ENCODE results near the gene SEC14L1.

Gene SEC14L1

GRCh38 chr17:77178563-77178962, 37.8 kb downstream of the SEC14L1 start:
- DNase-seq = no peak
- Mint-ChIP-seq H3K4me3 (no peak overlapping the region), H3K27ac (no peak overlapping the region), H3K4me1 (ENCODE audit: low read depth) (peaks cover 49% of the 10 kb centered on the region), H3K36me3 (ENCODE audit: low read depth) (peaks cover 30% of the 10 kb centered on the region), H3K27me3 (no peaks in the 10 kb centered on the region), H3K9me3 (peaks cover 14% of the 10 kb centered on the region)

DNA sequence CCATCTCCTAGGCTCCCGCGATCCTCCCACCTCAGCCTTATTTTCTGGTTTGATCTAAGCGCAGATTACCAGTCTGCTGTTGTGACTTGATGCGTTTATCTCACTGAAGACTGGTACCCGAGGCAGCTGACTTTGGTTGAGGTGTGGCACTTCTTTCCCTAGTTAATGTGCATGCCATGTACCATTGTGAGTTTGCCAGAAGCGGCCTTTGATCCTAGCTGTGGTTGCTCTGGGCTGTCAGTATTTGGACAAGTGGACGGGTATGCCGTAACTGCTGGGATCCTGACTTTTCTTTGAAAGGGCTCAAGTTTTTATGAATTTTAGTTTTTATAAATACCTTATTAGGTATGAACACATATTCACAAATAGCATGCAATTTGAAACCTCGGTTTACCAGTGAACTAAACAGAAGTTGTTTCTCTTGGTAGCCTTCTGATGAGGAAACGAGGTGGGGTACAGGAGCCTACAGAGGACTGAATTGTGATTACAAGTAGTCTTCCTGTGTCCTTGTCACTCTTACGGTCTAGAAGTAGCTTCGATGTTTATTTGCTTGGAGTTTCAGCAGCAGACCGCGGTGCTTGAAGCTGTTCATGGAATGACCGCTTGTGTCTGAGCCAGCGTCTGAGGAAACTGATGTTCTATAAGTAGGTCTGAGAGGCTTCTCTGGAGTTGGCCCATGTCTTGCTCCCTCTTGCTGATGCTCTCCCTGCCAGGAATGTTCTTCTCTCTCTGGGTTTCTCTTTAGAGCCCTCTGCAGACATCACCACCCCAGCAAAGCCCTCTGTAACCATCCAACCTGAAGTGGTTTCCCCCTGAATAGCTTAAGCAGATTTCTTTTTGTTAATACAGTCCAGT, 40.0 kb downstream of the SEC14L1 start:
- peak overlapping the region; percentile 72 for H3K27ac Mint-ChIP-seq
- H3K9me3 Mint-ChIP-seq = no peaks in the 10 kb centered on the region
- no peaks in the 10 kb centered on the region for H3K27me3 Mint-ChIP-seq
- no peak overlapping the region for H3K4me3 Mint-ChIP-seq
- H3K4me1 Mint-ChIP-seq (ENCODE audit: low read depth) = peaks cover 51% of the 10 kb centered on the region
- DNase-seq = no peak
- H3K36me3 Mint-ChIP-seq (ENCODE audit: low read depth) = peaks cover 11% of the 10 kb centered on the region

DNA sequence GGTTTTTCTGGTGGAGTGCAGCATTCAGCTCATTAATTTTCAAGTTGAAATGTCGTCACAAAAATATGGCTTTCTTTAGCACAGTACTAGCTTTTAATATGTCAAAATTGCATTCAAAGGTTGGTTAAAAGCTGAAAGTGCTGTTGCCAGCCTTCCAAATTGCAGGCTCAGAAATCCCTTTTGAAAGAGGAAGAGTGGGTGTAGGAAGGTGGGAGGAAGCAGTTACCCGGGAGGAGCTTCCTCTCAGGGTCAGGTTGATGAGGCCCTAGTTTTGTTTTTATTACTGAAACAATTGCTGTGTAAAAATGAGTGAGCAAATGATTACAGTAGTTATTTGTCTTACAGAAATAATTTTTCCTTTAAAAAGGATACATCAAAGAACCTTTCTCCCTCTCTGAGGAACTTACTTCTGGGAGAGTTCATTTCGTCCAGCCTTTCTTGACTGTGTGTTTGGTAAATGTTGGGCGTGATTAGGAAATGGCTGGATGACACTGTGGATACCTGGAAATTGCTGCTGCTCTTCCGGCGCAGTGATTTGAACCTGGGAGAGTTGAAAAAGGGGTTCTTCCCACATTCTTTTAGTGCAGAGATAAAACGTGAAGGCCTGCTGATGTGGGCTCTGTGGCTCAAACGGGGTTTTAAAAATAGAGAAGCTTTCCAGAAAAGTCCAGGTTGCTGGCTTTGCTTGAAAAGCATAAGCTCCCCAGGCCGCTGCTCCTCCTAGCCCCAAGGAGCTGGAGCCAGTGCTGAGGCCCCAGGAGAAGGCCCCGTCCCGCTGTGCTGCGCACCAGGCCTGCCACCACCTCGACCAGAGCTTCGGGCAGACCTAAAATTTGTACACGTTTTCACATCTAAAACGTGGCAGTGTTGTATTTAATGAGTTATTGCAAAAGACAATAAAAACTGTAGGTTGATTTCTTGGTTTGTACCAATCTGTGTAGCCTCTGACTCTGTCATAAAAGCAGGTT, 41.7 kb downstream of the SEC14L1 start:
- Mint-ChIP-seq H3K9me3 (no peaks in the 10 kb centered on the region), H3K27ac (peak overlapping the region; percentile 91), H3K4me3 (peak overlapping the region; percentile 63), H3K4me1 (ENCODE audit: low read depth) (peaks cover 50% of the 10 kb centered on the region), H3K36me3 (ENCODE audit: low read depth) (peaks cover 5% of the 10 kb centered on the region), H3K27me3 (no peaks in the 10 kb centered on the region)
- DNase-seq = no peak

DNA sequence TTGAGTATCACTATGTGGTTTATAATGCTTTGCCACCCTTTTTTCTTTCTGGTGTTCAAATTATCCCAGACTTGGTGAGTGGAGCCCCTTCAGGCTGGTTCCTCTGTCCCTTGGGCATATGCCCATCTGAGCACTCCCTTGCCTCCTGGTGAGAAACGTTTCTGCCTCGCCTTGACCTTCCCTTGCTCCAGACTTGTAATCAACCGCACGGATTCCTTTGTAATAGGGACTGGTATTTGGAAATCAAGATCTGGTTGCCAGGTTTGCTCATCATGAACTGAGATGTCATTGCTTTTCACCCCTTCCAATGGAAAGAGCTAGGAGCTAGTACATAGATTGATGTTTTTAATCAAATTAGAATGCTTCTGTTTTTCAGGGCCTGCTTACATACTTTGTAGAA, 43.7 kb downstream of the SEC14L1 start:
- no peak for DNase-seq
- H3K9me3 Mint-ChIP-seq = no peaks in the 10 kb centered on the region
- H3K36me3 Mint-ChIP-seq (ENCODE audit: low read depth) = peaks cover 5% of the 10 kb centered on the region
- H3K4me1 Mint-ChIP-seq (ENCODE audit: low read depth) = peaks cover 52% of the 10 kb centered on the region
- no peak overlapping the region for H3K27ac Mint-ChIP-seq
- H3K4me3 Mint-ChIP-seq = no peak overlapping the region
- H3K27me3 Mint-ChIP-seq = no peaks in the 10 kb centered on the region

DNA sequence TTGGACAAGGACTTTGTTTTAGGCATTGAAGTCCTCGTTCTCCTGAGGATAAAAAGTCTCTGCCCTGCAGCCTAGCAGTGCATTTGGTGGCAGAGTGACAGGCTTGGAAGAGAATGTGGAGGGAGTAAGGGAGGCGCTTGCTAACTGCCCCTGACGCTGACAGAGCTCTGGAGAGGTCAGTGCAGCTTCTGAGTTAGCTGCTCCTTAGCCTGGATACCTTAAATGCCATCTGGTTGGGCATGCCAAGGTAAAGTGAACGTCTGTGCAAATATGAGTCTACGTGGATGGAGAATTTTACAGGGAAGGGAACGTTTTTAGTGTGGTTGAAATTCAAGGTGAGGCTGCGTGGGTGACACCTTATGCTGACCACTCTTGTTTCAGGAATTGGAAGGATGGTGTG, 44.4 kb downstream of the SEC14L1 start:
- H3K36me3 Mint-ChIP-seq (ENCODE audit: low read depth) = peaks cover 7% of the 10 kb centered on the region
- H3K27me3 Mint-ChIP-seq = no peaks in the 10 kb centered on the region
- H3K9me3 Mint-ChIP-seq = no peaks in the 10 kb centered on the region
- peaks cover 57% of the 10 kb centered on the region for H3K4me1 Mint-ChIP-seq (ENCODE audit: low read depth)
- no peak for DNase-seq
- no peak overlapping the region for H3K27ac Mint-ChIP-seq
- no peak overlapping the region for H3K4me3 Mint-ChIP-seq

- peak; percentile 57 for DNase-seq
- Mint-ChIP-seq H3K4me1 (ENCODE audit: low read depth) (peaks cover 49% of the 10 kb centered on the region), H3K27ac (no peak overlapping the region)
Measured at GRCh38 chr17:77186141-77186604, 45.4 kb downstream of the SEC14L1 start.

GRCh38 chr17:77188084-77189066, 47.6 kb downstream of the SEC14L1 start:
- H3K9me3 Mint-ChIP-seq = no peaks in the 10 kb centered on the region
- peaks cover 31% of the 10 kb centered on the region for H3K4me1 Mint-ChIP-seq (ENCODE audit: low read depth)
- H3K27ac Mint-ChIP-seq = peak overlapping the region; percentile 83
- H3K4me3 Mint-ChIP-seq = peak overlapping the region; percentile 30
- DNase-seq = no peak
- H3K36me3 Mint-ChIP-seq (ENCODE audit: low read depth) = peaks cover 30% of the 10 kb centered on the region
- H3K27me3 Mint-ChIP-seq = no peaks in the 10 kb centered on the region

More at GRCh38 chr17:77186141-77186604, 45.4 kb downstream of the SEC14L1 start:
- Mint-ChIP-seq H3K4me3 (no peak overlapping the region), H3K36me3 (ENCODE audit: low read depth) (peaks cover 9% of the 10 kb centered on the region), H3K27me3 (no peaks in the 10 kb centered on the region), H3K9me3 (no peaks in the 10 kb centered on the region)

DNA sequence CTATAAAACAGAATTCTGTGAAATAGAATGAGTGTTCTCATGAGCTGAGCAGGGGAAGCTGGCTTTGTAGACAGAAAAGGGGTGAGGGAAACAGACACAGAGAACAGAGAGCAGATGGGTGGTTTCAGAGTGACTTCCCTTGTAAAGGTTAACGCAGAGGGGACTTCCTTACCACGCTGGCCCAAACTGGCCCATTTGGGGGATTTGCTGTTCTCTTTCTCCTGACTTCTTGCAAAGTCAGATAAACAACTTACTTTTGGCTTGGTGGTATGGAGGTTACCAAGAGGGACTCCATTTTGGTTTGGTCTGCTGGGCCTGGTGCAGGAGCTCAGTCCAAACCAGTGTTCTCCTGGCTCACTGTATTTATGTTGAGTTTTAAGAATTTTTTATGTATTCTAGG, 48.4 kb downstream of the SEC14L1 start:
- H3K4me3 Mint-ChIP-seq = peak overlapping the region; percentile 30

GRCh38 chr17:77190576-77190975, 49.8 kb downstream of the SEC14L1 start:
- Mint-ChIP-seq H3K36me3 (ENCODE audit: low read depth) (peaks cover 48% of the 10 kb centered on the region), H3K9me3 (no peaks in the 10 kb centered on the region), H3K27ac (no peak overlapping the region), H3K27me3 (no peaks in the 10 kb centered on the region), H3K4me3 (no peak overlapping the region), H3K4me1 (ENCODE audit: low read depth) (peaks cover 31% of the 10 kb centered on the region)
- no peak for DNase-seq

More for the DNA sequence above, 48.4 kb downstream of the SEC14L1 start:
- no peaks in the 10 kb centered on the region for H3K27me3 Mint-ChIP-seq
- no peaks in the 10 kb centered on the region for H3K9me3 Mint-ChIP-seq
- H3K36me3 Mint-ChIP-seq (ENCODE audit: low read depth) = peaks cover 38% of the 10 kb centered on the region
- DNase-seq = peak; percentile 36
- peaks cover 31% of the 10 kb centered on the region for H3K4me1 Mint-ChIP-seq (ENCODE audit: low read depth)
- H3K27ac Mint-ChIP-seq = peak overlapping the region; percentile 83

DNA sequence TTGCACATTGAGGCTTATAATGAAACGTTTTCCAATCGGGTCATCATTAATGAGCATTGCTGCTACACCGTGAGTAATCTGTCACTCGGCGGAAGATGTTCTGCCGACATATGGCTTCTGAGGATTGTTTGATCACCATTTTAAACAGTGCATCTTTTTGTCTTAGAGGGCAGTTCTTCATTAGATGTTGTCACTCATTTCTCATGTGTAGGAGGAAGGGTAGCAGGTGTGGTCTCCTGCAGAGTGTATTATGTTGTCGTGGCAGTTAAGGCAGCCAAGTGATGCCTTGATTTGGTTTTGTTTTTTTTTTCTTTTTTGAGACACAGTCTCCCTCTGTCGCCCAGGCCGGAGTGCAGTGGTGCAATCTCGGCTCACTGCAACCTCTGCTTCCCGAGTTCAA, 50.5 kb downstream of the SEC14L1 start:
- Mint-ChIP-seq H3K4me1 (ENCODE audit: low read depth) (peaks cover 31% of the 10 kb centered on the region), H3K27ac (peak overlapping the region; percentile 47), H3K36me3 (ENCODE audit: low read depth) (peaks cover 55% of the 10 kb centered on the region), H3K9me3 (no peaks in the 10 kb centered on the region), H3K4me3 (no peak overlapping the region), H3K27me3 (no peaks in the 10 kb centered on the region)
- DNase-seq = no peak

DNA sequence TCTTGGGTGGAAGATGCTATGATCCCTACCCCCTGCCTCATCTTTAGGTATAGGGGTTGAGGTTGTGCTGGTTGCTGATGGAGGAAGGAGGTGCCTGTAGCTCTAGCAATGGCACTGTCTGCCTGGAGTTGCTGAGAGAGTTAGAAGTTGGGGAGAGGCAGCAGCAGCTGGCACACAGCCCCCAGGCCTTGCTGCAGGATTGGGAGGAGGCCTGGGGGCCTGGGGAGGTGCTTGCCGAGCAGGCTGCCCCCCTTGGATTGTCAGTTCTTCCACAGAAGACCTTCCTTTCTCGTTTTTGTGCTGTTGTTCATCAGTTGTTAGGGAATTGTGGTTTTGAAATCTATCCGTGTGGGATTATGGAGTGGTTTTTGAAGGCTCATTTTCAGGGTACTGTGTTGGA, 52.9 kb downstream of the SEC14L1 start:
- Mint-ChIP-seq H3K27ac (peak overlapping the region; percentile 12), H3K4me1 (ENCODE audit: low read depth) (peaks cover 19% of the 10 kb centered on the region), H3K9me3 (no peaks in the 10 kb centered on the region), H3K27me3 (no peaks in the 10 kb centered on the region), H3K4me3 (no peak overlapping the region), H3K36me3 (ENCODE audit: low read depth) (peaks cover 78% of the 10 kb centered on the region)
- peak; percentile 8 for DNase-seq

DNA sequence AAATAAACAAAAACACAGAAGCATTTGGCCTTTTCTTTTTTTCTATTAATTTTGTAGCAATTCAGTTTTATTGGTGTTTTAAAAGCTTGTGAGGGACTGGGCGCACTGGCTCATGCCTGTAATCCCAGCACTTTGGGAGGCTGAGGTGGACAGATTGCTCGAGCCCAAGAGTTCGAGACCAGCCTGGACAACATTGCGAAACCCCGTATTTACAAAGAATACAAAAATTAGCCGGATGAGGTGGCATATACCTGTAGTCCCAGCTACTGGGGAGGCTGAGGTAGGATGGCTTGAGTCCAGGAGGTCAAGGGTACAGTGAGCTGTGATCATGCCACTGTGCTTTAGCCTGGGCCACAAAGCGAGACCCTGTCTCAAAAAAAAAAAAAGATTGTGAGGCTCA, 53.4 kb downstream of the SEC14L1 start:
- no peak overlapping the region for H3K27ac Mint-ChIP-seq
- no peaks in the 10 kb centered on the region for H3K9me3 Mint-ChIP-seq
- no peak for DNase-seq
- H3K4me3 Mint-ChIP-seq = no peak overlapping the region
- no peaks in the 10 kb centered on the region for H3K27me3 Mint-ChIP-seq
- peaks cover 14% of the 10 kb centered on the region for H3K4me1 Mint-ChIP-seq (ENCODE audit: low read depth)
- H3K36me3 Mint-ChIP-seq (ENCODE audit: low read depth) = peaks cover 83% of the 10 kb centered on the region

- Mint-ChIP-seq H3K27ac (no peak overlapping the region), H3K27me3 (no peaks in the 10 kb centered on the region), H3K4me3 (no peak overlapping the region), H3K4me1 (ENCODE audit: low read depth) (peaks cover 6% of the 10 kb centered on the region), H3K9me3 (no peaks in the 10 kb centered on the region), H3K36me3 (ENCODE audit: low read depth) (peaks cover 91% of the 10 kb centered on the region)
- no peak for DNase-seq
Measured at GRCh38 chr17:77196251-77196650, 55.5 kb downstream of the SEC14L1 start.

DNA sequence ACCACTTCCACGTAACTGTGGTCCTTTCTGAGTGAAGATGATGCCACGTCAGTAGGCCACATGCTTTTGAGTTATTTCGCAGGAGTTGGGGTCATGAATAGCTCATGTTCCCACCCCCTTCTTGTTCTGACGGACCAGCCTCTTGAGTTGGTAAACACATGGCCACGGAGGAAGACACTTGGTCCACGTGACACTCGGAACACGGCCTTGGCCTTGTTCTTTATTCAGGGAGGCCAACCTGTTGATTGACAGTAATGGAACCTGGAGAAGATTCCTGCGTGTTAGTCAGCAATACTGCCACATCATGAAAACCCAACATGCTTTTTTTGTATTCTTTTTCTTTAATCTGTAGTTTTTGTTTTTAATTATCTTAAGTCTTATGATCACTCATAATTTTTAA, 56.3 kb downstream of the SEC14L1 start:
- Mint-ChIP-seq H3K4me1 (ENCODE audit: low read depth) (peaks cover 6% of the 10 kb centered on the region), H3K27ac (no peak overlapping the region), H3K36me3 (ENCODE audit: low read depth) (peaks cover 91% of the 10 kb centered on the region), H3K9me3 (no peaks in the 10 kb centered on the region), H3K27me3 (no peaks in the 10 kb centered on the region), H3K4me3 (no peak overlapping the region)
- no peak for DNase-seq
